GM20000 (cell line): ENCODE data around the gene TANC1.

Experiments
- DNase-seq: peaks from one replicate; pipeline ENCODE4 v3.0.0; 2012; ENCODE audit warnings: low spot score
- CTCF ChIP-seq: IDR thresholded peaks from 2 replicates; pipeline ENCODE4 v1.5.1; 2012; ENCODE audit warnings: mild to moderate bottlenecking, control low read depth; ENCODE audit errors: extremely low read depth, missing control alignments

TANC1 gene

GRCh38 chr2:159151198-159152127 is 183.0 kb downstream of the TANC1 start:
- no peak for TF ChIP-seq CTCF
- DNase-seq, result no peak

GRCh38 chr2:159152128-159152778 is 183.8 kb downstream of the TANC1 start:
- no peak for DNase-seq

GRCh38 chr2:159153063-159153462 is 184.6 kb downstream of the TANC1 start:
- DNase-seq, result no peak
- no peak for TF ChIP-seq CTCF

More at GRCh38 chr2:159152128-159152778, 183.8 kb downstream of the TANC1 start:
- no peak for TF ChIP-seq CTCF

GRCh38 chr2:159153463-159153862 is 185.0 kb downstream of the TANC1 start:
- no peak for TF ChIP-seq CTCF
- DNase-seq, result no peak

- DNase-seq, result no peak
These were observed 185.5 kb downstream of the TANC1 start for GRCh38 chr2:159153951-159154350.

GRCh38 chr2:159154366-159154765 is 185.9 kb downstream of the TANC1 start:
- no peak for DNase-seq
- no peak for TF ChIP-seq CTCF

More at GRCh38 chr2:159153951-159154350, 185.5 kb downstream of the TANC1 start:
- no peak for TF ChIP-seq CTCF

- no peak for DNase-seq
- TF ChIP-seq CTCF, result no peak
These were observed 186.9 kb downstream of the TANC1 start for GRCh38 chr2:159155320-159155719.
